Measurements from ENCODE around the gene ZNF76.
A peak's percentile ranks its signal among the peaks of the same experiment; 100 is the strongest.
"Not testable (repeated sequence)": the region's sequence is repeated elsewhere in the genome, so short reads cannot be mapped to it uniquely, and the experiment has no call there.

The ZNF76 gene

DNA sequence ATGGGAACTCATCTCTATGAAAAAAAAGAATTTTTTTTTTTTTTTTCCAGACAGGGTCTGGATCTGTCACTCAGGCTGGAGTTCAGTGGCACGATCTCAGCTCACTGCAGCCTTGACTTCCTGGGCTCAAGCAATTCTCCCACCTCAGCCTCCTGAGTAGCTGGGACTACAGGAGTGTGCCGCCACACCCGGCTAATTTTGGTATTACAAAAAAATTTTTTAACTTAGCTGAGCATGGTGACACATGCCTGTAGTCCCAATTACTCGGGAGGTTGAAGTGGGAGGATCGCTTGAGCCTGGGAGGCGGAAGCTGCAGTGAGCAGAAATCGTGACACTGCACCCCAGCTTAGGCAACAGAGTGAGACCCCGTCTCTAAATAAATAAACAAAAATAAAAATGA lies 45.6 kb downstream of the ZNF76 start:
- no peak for DNase-seq

DNA sequence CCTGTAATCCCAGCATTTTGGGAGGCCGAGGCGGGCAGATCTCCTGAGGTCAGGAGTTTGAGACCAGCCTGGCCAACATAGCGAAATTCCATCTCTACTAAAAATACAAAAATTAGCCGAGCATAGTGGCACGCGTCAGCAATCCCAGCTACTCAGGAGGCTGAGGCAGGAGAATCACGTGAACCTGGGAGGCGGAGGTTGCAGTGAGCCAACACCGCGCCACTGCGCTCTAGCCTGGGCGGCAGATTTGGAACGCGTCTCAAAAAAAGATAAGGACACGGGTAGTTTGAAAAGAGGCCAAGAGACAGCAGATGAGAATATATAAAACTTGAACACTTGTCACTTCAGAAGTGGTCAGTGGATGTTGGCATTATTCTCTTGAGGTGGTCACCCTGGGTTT lies 47.6 kb downstream of the ZNF76 start:
- DNase-seq, result not testable (repeated sequence)

DNA sequence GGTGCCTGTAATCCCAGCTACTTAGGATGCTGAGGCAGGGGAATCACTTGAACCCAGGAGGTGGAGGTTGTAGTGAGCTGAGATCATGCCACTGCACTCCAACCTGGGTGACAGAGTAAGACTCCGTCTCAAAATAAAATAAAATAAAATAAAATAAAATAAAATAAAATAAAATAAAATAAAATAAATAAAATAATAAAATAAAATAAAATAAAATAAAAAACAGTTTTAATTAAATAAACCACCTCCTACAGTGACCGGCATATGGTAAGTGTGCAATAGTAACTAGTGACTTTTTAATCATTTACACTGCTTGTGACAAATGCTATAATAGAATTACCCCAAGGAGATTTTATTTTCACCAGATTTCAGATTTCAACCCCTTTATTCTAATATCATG lies 49.0 kb downstream of the ZNF76 start:
- DNase-seq, result not testable (repeated sequence)

DNA sequence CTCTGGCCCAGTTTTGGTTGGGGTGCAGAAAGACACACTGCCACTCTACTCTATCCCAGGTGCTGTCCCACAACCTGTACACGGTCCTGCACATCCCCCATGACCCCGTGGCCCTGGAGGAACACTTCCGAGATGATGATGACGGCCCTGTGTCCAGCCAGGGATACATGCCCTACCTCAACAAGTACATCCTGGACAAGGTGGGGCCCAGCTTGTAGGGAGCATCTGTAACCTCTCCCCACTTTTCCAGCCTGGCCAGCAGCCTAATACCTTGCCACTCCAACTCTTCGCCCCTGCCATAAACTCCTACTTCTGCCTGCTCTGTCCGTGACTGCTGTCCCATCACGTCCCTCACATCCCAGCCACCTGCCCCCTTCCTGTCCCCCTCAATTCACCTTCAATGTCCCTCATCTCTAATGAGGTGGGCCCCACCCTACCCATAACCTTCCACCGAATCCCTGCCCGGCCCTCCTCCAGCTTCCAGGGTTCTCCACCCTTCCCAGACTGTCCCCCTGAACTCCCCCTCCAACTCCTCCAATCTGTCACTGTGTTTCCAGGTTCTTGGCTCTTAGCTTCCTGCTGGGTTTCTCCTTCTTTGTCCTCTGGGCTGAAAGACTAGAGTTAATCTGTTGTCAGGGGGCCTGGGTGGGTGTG lies 50.2 kb downstream of the ZNF76 start:
- no peak for DNase-seq

DNA sequence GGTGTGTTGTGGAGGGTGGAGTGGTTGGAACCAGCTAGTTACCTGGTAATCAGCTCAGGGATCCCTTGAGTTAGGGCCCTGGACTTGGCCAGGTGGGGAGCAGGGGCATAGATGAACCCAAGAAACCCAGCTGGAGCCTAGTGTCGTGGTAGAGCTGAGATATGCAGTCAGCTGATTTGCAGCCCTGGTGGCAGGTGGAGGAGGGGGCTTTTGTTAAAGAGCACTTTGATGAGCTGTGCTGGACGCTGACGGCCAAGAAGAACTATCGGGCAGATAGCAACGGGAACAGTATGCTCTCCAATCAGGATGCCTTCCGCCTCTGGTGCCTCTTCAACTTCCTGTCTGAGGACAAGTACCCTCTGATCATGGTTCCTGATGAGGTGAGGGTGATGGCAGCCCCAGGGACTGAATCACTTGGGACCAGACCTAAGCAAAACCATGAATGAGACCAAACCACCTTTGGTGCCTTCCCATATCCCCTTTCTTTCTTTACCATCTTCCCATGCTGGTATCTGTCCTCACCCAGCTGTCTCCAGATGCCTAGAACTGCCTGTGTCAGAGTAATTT lies 50.8 kb downstream of the ZNF76 start:
- no peak for DNase-seq

DNA sequence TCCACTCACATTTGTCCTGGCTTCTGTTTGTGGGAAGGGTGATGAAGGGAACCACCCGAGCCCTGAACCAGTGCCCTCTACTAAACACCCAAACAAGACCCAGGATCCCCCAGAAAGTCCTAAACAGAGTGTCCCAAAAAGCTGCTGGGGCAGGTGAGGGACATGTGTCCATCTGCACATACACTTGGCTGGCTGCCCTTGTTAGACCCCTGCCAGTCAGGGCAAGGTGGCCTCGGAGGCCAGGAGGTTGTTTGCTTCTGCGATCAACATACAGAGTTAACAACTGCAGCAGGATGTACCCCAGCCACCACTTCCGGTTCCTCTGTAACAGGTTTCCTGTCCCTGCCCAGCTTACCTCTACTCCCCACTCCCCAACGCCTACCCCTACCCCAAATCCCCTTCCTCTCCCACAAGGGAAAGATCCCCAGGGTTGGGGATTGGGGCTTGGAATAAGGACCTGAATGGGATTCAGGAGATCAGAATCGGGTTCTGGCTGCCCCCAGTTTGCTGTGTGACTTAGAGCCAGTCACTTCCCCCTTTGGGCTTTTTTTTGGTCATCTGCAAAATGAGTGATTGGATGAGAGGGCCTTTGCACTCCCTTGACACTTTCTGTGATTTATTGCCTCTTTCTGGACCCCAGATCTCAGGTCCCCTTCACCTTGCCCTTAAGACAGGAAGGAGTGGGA lies 52.0 kb downstream of the ZNF76 start:
- peak; percentile 42 for DNase-seq

DNA sequence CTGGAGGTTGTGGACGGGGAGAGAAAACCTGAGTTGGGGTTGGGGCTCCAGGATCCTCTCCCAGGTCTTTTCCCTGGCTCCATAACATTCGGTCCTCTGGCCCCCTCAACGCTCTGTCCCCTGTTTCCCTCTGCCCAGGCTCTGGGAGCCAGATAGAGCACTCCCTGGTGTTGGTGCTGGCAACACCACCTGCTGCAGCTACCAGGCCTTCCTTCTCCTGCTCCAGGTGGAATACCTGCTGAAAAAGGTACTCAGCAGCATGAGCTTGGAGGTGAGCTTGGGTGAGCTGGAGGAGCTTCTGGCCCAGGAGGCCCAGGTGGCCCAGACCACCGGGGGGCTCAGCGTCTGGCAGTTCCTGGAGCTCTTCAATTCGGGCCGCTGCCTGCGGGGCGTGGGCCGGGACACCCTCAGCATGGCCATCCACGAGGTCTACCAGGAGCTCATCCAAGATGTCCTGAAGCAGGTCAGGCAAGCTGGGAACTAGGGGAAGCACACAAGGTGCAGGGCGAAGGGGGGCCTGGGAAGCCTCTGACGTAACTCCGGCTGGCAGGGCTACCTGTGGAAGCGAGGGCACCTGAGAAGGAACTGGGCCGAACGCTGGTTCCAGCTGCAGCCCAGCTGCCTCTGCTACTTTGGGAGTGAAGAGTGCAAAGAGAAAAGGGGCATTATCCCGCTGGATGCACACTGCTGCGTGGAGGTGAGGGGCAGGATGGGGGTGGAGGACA lies 52.7 kb downstream of the ZNF76 start:
- no peak for DNase-seq

DNA sequence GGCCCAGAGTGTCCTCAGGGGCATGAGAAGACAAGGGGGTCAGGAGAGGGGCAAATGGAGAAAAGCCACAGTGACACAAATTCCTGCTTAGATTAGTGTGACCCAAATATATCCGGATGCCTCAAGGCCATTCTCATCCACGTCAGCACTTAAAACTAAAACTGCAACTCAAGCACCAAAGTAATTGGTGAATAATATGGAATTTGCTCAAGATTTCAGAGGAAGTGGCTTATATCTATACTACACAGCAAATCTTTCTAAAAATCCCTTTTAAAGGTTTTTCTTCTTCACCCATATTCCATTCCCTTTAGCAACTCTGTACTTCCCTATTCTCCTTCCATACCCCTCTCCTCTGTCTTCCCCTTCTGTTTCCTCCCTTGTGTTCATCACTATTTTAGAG lies 53.3 kb downstream of the ZNF76 start:
- no peak for DNase-seq

DNA sequence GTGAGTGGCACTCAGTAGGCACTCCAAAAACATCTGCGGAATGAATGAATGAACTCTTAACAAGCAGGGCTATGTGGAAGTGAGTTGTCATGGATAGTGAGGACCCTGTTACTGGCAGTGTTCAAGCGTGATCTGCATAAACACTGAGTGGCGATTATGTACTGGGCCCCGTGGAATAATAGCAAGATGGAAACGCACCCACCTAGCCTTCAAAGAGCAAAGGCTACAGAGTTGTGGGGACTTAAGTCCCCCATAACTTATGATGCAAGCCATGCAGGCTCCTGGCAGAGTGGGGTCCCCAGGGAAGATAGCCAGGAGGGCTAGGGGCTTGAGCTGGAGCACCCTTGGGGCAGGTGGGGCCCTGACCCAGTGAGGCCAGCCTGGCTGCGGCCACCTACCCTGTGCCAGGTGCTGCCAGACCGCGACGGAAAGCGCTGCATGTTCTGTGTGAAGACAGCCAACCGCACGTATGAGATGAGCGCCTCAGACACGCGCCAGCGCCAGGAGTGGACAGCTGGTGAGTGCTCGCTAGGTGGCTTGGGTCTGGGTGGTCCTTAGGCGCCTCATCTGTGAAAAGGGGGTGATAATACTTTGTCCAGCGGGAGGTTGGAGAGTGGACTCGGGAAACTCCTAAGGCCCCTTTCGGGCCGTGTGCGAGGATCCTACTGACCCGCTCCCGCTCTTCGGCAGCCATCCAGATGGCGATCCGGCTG lies 58.1 kb downstream of the ZNF76 start:
- DNase-seq, result no peak

DNA sequence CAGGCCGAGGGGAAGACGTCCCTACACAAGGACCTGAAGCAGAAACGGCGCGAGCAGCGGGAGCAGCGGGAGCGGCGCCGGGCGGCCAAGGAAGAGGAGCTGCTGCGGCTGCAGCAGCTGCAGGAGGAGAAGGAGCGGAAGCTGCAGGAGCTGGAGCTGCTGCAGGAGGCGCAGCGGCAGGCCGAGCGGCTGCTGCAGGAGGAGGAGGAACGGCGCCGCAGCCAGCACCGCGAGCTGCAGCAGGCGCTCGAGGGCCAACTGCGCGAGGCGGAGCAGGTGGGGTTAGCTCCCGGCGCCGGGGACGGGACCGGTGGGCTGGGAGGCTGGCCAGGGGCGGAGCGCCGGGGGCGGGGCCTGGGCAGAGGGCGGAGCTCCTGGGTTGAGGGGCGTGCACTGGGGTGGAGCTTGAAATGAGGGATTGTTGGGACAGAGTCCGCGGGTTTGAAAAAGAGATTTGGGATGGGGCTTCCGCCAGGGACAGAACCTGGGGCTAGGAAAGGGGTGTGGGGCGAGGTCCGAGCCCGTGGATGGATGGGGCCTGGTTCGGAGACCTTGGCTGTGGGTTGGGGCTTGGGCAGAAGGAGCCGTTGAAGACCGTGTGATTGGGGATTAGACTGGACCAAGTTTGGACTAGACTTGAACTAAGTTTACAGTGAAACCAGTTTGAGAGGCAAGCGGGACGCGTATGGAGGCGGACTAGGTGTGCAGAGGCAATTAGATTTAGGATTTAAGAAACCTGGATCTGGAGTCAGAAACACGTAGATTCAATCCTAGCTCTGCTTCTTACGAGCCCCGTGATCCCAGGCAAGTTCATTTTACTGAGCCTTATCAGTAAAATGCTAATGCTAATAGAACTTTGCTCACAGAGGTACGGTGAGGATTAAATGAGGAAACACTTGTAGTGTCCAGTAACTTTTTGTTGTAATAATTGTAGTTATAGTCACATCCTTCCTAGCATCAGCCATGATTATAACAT lies 58.9 kb downstream of the ZNF76 start:
- no peak for DNase-seq

DNA sequence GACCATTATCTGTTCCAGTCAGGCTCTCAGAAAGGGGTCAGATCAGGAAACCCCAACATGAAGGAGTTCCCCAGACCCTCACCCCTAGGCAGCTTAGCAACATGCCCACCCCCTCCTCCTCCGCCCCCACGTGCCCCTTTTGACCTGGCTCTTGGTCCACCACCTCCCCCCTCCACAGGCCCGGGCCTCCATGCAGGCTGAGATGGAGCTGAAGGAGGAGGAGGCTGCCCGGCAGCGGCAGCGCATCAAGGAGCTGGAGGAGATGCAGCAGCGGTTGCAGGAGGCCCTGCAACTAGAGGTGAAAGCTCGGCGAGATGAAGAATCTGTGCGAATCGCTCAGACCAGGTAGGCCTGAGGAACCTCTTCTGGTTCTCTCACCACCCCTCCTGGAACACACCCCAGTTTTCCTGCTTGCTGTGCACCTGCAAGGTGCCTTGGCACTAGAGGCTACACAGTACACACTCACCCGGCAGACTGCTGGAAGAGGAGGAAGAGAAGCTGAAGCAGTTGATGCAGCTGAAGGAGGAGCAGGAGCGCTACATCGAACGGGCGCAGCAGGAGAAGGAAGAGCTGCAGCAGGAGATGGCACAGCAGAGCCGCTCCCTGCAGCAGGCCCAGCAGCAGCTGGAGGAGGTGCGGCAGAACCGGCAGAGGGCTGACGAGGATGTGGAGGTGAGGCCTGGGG lies 60.0 kb downstream of the ZNF76 start:
- no peak for DNase-seq

DNA sequence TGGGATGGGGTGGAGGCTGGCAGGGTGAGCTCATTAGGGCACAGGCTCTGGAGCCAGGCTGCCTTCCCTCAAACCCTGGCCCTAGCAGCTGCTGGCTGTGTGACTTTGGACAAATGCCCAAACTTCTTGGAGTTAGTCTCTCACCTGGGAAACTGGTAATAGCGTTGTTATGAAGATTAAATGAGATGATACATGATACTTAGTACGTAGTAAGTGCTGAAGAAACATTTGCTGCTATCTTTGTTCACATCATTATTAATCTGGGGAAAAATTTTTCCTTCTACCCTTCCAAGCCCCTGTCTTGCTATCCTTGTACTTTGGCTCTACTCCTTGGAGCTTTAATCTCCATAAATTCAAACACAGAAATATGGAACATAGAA lies 60.5 kb downstream of the ZNF76 start:
- no peak for DNase-seq

DNA sequence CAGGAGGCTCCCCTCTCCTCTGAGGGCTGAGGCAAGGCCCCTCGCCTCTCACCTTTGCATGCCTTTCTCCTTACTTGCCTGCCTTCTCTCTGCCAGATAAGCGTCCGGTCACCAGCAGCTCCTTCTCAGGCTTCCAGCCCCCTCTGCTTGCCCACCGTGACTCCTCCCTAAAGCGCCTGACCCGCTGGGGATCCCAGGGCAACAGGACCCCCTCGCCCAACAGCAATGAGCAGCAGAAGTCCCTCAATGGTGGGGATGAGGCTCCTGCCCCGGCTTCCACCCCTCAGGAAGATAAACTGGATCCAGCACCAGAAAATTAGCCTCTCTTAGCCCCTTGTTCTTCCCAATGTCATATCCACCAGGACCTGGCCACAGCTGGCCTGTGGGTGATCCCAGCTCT lies 61.6 kb downstream of the ZNF76 start:
- no peak for DNase-seq

DNA sequence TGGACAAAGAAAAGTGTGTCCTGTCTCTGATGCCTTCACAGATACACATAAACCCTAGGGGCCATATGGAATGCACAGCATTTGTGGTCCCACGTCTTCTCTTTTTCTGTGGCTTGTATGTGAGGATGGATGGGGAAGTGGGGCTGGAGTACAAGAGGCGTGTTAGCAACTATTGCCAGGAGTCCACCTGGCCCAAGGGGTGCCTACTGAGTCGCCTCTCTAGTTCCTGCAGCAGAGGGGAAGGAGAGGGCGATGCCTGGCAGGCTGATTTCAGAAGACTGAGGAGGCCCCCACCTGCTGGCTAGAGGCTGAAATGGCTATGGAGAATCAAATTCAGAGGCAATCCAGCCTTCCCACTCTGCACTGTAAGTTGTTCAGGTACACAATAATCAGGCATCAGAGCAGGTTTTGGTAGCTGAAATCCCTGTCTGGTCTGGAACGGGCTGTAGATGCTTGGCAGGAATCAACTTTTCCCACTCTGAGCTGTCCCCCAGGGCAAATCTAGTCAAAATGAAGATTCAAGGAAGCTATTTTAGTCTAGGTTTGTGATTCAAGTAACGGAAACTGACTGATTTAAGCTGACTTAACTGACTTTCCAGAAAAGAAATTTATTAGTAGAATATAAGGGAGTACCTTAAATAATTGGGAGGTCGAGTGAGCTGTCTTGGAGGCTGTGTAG lies 68.0 kb downstream of the ZNF76 start:
- DNase-seq, result peak; percentile 62

DNA sequence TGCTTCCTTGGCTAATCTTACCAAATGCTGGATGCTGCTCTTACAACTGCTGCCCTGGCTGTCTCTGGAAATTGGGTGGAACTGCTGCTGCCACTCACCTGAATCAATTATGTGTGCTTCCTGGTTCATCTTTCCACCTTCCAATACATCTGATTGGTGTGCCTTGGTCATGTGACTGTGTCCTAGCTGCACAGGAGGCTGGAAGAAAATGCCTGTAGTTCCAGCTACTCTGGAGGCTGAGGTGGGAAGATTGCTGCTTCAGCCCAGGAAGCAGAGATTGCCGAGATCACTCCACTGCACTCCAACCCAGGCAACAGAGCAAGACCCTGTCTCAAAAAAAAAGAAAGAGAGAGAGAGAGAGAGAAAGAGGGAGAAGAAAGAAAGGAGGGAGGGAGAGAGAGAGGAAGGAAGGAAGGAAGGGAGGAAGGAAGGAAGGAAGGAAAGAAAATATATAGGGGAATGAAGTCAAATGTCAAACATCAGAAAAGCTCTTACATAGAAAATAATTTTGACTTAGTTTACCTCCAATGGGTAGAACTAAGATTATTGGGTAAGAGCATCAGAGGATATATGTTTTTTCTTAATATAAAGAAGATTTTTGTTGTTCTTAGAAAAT lies 68.7 kb downstream of the ZNF76 start:
- DNase-seq, result no peak

DNA sequence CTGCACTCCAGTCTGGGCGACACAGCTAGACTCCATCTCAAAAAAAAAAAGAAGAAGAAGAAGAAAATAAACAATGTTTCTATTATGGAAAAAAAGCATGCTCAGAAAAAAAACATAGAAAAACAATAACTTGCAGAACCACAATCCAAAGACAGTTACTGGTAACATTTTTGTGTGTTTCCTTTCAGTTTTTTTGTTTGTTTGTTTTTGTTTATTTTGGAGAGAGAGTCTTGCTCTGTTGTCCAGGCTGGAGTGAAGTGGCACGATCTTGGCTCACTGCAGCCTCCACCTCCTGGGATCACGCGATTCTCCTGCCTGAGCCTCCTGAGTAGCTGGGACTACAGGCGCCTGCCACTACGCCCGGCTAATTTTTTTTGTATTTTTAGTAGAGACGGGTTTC lies 69.4 kb downstream of the ZNF76 start:
- not testable (repeated sequence) for DNase-seq

DNA sequence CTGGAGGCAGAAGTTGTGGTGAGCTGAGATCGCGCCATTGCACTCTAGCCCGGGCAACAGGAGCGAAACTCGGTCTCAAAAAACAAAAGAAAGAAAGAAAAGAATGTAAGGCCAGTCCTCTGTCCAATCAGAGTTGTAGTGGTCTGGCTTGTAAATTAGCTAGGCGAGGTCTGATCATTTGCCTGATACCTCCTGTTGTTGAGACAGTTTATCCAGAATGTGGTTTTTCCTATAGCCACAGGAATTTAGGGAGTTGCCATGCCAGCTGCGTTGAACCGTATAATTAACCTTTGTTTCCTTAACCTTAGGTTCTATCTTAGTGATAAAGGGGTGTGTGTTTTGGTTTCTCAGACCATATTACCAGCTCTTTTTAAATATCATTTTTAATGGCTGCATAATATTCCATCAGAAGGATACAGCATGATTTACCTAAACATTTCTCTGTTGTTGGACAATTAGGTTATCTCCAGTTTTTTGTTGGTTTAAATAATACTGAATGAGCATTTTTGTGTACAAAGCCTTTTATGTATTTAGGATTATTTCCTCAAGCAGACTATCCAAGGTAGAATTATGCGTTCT lies 71.1 kb downstream of the ZNF76 start:
- no peak for DNase-seq

DNA sequence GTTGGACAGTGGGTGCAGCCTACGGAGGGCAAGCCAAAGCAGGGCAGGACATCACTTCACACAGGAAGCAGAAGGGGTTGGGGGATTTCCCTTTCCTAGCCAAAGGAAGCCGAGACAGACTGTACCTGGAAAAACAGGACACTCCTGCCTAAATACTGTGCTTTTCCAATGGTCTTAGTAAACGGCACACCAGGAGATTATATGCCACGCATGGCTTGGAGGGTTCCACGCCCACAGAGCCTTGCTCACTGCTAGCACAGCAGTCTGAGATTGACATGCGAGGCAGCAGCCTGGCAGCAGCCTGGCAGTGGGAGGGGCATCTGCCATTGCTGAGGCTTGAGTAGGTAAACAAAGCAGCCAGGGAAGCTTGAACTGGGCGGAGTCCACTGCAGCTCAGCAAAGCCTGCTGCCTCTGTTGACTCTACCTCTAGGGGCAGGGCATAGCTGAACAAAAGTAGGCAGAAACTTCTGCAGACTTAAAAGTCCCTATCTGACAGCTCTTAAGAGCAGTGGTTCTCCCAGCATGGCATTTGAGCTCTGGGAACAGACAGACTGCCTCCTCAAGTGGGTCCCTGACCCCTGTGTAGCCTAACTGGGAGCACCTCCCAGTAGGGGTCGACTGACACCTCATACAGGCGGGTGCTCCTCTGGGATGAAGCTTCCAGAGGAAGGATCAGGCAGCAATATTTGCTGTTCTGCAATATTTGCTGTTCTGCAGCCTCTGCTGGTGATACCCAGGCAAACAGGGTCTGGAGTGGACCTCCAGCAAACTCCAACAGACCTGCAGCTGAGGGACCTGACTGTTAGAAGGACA lies 72.7 kb downstream of the ZNF76 start:
- DNase-seq, result not testable (repeated sequence)

DNA sequence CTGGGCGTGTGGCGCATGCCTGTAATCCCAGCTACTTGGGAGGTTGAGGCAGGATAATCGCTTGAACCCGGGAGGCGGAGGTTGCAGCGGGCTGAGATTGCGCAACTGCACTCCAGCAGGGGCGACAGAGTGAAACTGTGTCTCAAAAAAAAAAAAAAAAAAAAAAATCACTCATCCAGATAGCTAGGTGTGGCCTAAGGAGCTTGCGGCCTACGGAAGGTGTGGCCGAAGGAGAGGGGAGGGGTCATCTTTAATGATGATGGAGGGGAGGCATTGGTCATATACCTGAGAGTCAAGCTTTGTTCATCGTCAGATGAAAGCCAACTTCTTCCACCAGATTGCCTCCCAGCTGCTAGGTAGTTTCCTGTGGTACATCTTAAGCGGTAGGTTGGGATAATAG lies 82.0 kb downstream of the ZNF76 start:
- DNase-seq, result no peak
